PC-9 (cell line): ENCODE measurements around the gene NUMB. TPM values are rescaled to one million over a fixed set of nuclear protein-coding genes. Genes with fewer than 3 reads are reported as not detected.
"Not testable (repeated sequence)": the region's sequence is repeated elsewhere in the genome, so short reads cannot be mapped to it uniquely, and the experiment has no call there.

Experiments used
- BruUV-seq: library from RNA; stranded (reverse); fragments of 400-500 nt; replicated peaks from 2 replicates; lab custom pipeline; 2021; lab: Mats Ljungman, UMichigan
- CTCF ChIA-PET: fragments of 300-600 bp; sonication (Branson Sonifier 250); formaldehyde crosslinking; loops from one replicate; lab custom pipeline; 2022; ENCODE audit warnings: antibody characterized with exemption; lab: Charles Lee
- POLR2A ChIA-PET: fragments of 300-600 bp; sonication (Branson Sonifier 250); formaldehyde crosslinking; loops from one replicate; lab custom pipeline; 2022; ENCODE audit warnings: antibody characterized with exemption; ENCODE audit not compliant: unreplicated experiment; lab: Charles Lee
- DNase-seq, 2 experiments: peaks; one replicate each; pipeline versions ENCODE4 v3.0.0 to v3.0.0-alpha.2; 2015 to 2022; ENCODE audit warnings: mixed read lengths in 1 of 2
- H2AFZ ChIP-seq: fragments of 200-600 bp; sonication (generic); 2 replicates; pipeline ENCODE4 v1.8.1; 2017; ENCODE audit warnings: antibody characterized with exemption
- H3F3A ChIP-seq: fragments of 200-600 bp; sonication (generic); 2 replicates; pipeline ENCODE4 v1.8.1; 2017; ENCODE audit warnings: antibody characterized with exemption, mild to moderate bottlenecking, low read depth; ENCODE audit not compliant: insufficient read depth
- H3K27ac ChIP-seq: fragments of 200-600 bp; sonication (generic); 2 replicates; pipeline ENCODE4 v1.6.1; 2016; ENCODE audit warnings: mixed run types
- H3K27me3 ChIP-seq: fragments of 200-600 bp; sonication (generic); 2 replicates; pipeline ENCODE4 v1.6.1; 2016; ENCODE audit warnings: low read depth, mixed run types; ENCODE audit not compliant: insufficient read depth
- H3K36me3 ChIP-seq: fragments of 200-600 bp; sonication (generic); 2 replicates; pipeline ENCODE4 v1.6.1; 2016; ENCODE audit warnings: low read depth, mixed run types
- H3K4me1 ChIP-seq: fragments of 200-600 bp; sonication (generic); replicated peaks from 2 replicates; pipeline ENCODE4 v1.6.1; 2016; ENCODE audit warnings: mixed run types; ENCODE audit not compliant: insufficient read depth
- H3K4me2 ChIP-seq: fragments of 200-600 bp; sonication (generic); 2 replicates; pipeline ENCODE4 v1.6.1; 2017; ENCODE audit warnings: mixed run types
- H3K4me3 ChIP-seq: fragments of 200-600 bp; sonication (generic); 2 replicates; pipeline ENCODE4 v1.6.1; 2016; ENCODE audit warnings: mixed run types
- H3K79me2 ChIP-seq: fragments of 200-600 bp; sonication (generic); 2 replicates; pipeline ENCODE4 v1.6.1; 2017; ENCODE audit warnings: low read depth, mixed run types
- H3K9me2 ChIP-seq: fragments of 200-600 bp; sonication (generic); 2 replicates; pipeline ENCODE4 v1.8.1; 2017; ENCODE audit warnings: mild to moderate bottlenecking; ENCODE audit not compliant: insufficient read depth
- H3K9me3 ChIP-seq: fragments of 200-600 bp; sonication (generic); 2 replicates; pipeline ENCODE4 v1.8.1; 2016; ENCODE audit warnings: low read depth; ENCODE audit not compliant: insufficient read depth
- H4K20me1 ChIP-seq: fragments of 200-600 bp; sonication (generic); 2 replicates; pipeline ENCODE4 v1.8.1; 2017; ENCODE audit not compliant: insufficient read depth
- EZH2 ChIP-seq: fragments of 200-600 bp; sonication (generic); IDR thresholded peaks from 2 replicates; pipeline ENCODE4 v1.8.0; 2017; ENCODE audit warnings: antibody characterized with exemption, low read depth
- intact Hi-C: fragments of 100-400 bp; cut with micrococcal nuclease; formaldehyde crosslinking; loops from one replicate; pipeline ENCODE4 v1.10.0; 2022; ENCODE audit not compliant: unreplicated experiment
- total RNA-seq: library from RNA; stranded (reverse); gene quantifications from 2 replicates; pipeline ENCODE4 v1.2.3, GENCODE V29; 2021
- TF ChIP-seq, protein P1 (sequence below): fragments of 200-600 bp; sonication (generic); conservative IDR thresholded peaks from 2 replicates; pipeline ENCODE4 v1.6.1; 2017; ENCODE audit warnings: mixed run types, antibody characterized with exemption, mild to moderate bottlenecking, moderate library complexity

The NUMB gene
- total RNA-seq, 1 experiment from 2014 or later: 64.5 TPM

DNA sequence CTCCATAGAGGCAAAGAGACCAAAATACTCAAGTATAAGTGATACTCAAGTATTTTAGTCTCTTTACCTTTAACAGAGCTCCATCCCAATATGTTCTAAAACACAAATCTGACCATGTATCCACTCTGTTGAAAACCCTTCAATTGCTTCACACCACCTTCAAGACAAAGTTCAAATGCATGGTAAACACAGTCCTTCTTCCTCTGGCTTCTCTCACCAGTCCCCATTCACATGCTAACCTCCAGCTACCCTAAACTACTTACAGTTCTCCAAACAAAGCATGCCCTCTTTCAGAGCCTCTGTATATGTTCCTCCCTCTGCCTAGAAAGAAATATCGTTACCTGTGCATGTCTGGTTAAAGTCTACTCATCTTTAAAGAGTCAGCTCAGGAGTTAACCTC, 100.2 kb downstream of the NUMB start:
- BruUV-seq: no TSS peak
- Histone ChIP-seq H3K27me3 (no peaks in the 10 kb centered on the region), H3K79me2 (no peaks in the 10 kb centered on the region), H3K9me3 (no peaks in the 10 kb centered on the region), H3K4me1 (no peaks in the 10 kb centered on the region), H3K4me3 (no peak overlapping the region), H3K36me3 (no peaks in the 10 kb centered on the region), H3F3A (0 out of 2 replicates have a peak, but pooled peaks cover 2% of the 10 kb centered on the region), H3K4me2 (no peak overlapping the region), H4K20me1 (no peaks in the 10 kb centered on the region), H3K27ac (no peak overlapping the region), H2AFZ (no peak overlapping the region), H3K9me2 (no peaks in the 10 kb centered on the region)
- ChIA-PET CTCF (no interaction called here), POLR2A (no interaction called here)
- intact Hi-C loops: no loop called here
- TF ChIP-seq, protein P1, sequence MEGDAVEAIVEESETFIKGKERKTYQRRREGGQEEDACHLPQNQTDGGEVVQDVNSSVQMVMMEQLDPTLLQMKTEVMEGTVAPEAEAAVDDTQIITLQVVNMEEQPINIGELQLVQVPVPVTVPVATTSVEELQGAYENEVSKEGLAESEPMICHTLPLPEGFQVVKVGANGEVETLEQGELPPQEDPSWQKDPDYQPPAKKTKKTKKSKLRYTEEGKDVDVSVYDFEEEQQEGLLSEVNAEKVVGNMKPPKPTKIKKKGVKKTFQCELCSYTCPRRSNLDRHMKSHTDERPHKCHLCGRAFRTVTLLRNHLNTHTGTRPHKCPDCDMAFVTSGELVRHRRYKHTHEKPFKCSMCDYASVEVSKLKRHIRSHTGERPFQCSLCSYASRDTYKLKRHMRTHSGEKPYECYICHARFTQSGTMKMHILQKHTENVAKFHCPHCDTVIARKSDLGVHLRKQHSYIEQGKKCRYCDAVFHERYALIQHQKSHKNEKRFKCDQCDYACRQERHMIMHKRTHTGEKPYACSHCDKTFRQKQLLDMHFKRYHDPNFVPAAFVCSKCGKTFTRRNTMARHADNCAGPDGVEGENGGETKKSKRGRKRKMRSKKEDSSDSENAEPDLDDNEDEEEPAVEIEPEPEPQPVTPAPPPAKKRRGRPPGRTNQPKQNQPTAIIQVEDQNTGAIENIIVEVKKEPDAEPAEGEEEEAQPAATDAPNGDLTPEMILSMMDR: no peak
- TF ChIP-seq EZH2: no peak
- DNase-seq: no peak

DNA sequence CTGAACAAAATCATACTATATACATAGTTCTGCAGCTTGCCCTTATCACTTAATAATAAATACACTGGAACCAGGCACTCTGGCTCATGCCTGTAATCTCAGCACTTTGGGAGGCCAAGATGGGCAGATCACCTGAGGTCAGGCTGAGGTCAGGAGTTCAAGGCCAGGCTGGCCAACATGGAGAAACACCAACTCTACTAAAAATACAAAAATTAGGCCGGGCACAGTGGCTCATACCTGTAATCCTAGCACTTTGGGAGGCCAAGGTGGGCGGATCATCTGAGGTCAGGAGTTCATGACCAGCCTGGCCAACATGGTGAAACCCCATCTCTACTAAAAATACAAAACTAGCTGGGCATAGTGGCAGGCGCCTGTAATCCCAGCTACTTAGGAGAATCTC, 109.3 kb downstream of the NUMB start:
- H3K27me3 ChIP-seq, H4K20me1 ChIP-seq, BruUV-seq, H3K36me3 ChIP-seq, H2AFZ ChIP-seq, H3K79me2 ChIP-seq, H3F3A ChIP-seq, POLR2A ChIA-PET, H3K9me3 ChIP-seq, DNase-seq, H3K9me2 ChIP-seq, H3K4me3 ChIP-seq, intact Hi-C loops, H3K4me2 ChIP-seq, H3K4me1 ChIP-seq, H3K27ac ChIP-seq: not testable (repeated sequence)
- CTCF ChIA-PET: interaction anchor here (0.6 kb wide), 1 partner anchor 497 kb away, joined by 5 read pairs; no protein-coding TSS in a partner anchor

DNA sequence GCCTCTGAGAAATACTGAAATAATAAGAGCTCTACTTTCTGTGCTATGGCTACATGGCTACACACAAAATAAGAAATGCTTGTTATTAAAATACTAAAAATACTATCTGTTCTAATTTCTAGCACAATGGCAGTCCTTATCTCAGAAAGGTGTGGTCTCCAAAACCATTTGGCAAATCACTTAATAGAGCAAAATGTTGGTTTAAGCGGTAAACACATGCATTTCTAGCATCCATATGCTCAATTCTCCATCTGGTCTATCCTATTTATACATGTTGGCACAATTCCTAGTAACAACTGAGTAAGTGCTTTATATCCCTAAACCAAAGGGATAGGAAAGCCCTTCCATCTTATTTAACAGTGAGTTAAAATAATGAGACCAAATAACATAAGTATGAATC, 114.0 kb downstream of the NUMB start:
- Histone ChIP-seq H4K20me1 (0 out of 2 replicates have a peak, but pooled peaks cover 4% of the 10 kb centered on the region), H3K4me3 (no peak overlapping the region), H3K4me2 (no peak overlapping the region), H3K4me1 (no peaks in the 10 kb centered on the region), H3K27ac (no peak overlapping the region), H3K9me2 (no peaks in the 10 kb centered on the region), H3K27me3 (no peaks in the 10 kb centered on the region), H3K36me3 (no peaks in the 10 kb centered on the region), H3K79me2 (no peaks in the 10 kb centered on the region), H3F3A (0 out of 2 replicates have a peak, but pooled peaks cover 3% of the 10 kb centered on the region), H3K9me3 (no peaks in the 10 kb centered on the region), H2AFZ (no peak overlapping the region)
- CTCF ChIA-PET: no interaction called here
- POLR2A ChIA-PET: no interaction called here
- TF ChIP-seq, protein P1: no peak
- TF ChIP-seq EZH2: no peak
- no TSS peak for BruUV-seq
- DNase-seq: no peak
- intact Hi-C loops: no loop called here

DNA sequence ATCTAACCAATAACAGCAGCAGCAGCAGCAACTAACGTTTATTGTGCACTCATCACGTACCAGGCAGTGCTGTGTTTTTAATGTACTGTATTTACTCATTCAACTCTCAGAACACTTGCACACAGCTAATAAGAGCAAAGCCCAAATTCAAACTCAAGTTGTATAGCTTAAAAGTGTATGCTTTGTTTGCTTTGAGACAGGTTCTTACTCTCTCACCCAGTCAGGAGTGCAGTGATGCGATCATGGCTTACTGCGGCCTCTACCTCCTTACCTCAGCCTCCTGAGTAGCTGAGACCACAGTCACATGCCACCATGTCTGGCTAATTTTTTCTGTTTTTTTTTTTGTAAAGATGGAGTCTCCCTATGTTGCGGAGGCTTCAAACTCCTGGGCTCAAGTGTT, 115.7 kb downstream of the NUMB start:
- TF ChIP-seq EZH2: no peak
- TF ChIP-seq, protein P1: no peak
- H3F3A ChIP-seq: 0 out of 2 replicates have a peak, but pooled peaks cover 3% of the 10 kb centered on the region
- no peaks in the 10 kb centered on the region for H3K4me1 ChIP-seq
- H3K4me3 ChIP-seq: no peak overlapping the region
- H3K79me2 ChIP-seq: no peaks in the 10 kb centered on the region
- no peak for DNase-seq
- H3K9me2 ChIP-seq: no peaks in the 10 kb centered on the region
- no peak overlapping the region for H3K27ac ChIP-seq
- BruUV-seq: no TSS peak
- CTCF ChIA-PET: no interaction called here
- 0 out of 2 replicates have a peak, but pooled peaks cover 4% of the 10 kb centered on the region for H4K20me1 ChIP-seq
- POLR2A ChIA-PET: no interaction called here
- no peak overlapping the region for H3K4me2 ChIP-seq
- H3K27me3 ChIP-seq: no peaks in the 10 kb centered on the region
- H3K9me3 ChIP-seq: no peaks in the 10 kb centered on the region
- intact Hi-C loops: no loop called here
- no peak overlapping the region for H2AFZ ChIP-seq
- no peaks in the 10 kb centered on the region for H3K36me3 ChIP-seq
